ENCODE measurements around the gene S100G. TPM values are rescaled to one million over a fixed set of nuclear protein-coding genes. Genes with fewer than 3 reads are reported as not detected.

S100G gene
- total RNA-seq, 1 donor, result not detected

- Histone ChIP-seq H3K9me3 (ENCODE audit: low read depth, low read length) (no peaks in the 10 kb centered on the region), H3K4me1 (ENCODE audit: insufficient read depth, low read length) (no peaks in the 10 kb centered on the region), H3K4me3 (ENCODE audit: low read length) (no peak overlapping the region), H3K27me3 (ENCODE audit: insufficient read depth, low read length) (no peaks in the 10 kb centered on the region)
Observed at GRCh38 chrX:16635040-16635439, 14.9 kb upstream of the S100G start.

DNA sequence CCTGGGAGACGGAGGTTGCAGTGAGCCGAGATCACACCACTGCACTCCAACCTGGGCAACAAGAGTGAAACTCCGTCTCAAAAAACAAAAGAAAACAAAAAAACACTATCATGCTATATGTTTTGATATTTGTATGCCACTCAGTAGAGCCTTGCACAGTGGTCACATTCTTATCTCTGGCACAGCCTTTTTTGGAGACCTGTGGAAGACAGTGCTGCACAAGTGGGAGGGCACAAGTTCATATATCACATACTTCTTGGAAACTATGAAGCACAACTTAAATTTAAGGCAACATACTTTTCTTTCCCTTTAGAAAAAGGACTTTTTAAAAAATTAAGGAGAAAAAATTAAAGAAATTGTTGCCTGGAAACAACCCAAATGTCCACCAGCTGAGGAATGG lies 14.4 kb upstream of the S100G start:
- Histone ChIP-seq H3K4me1 (ENCODE audit: insufficient read depth, low read length) (no peaks in the 10 kb centered on the region), H3K9me3 (ENCODE audit: low read depth, low read length) (no peaks in the 10 kb centered on the region), H3K27me3 (ENCODE audit: insufficient read depth, low read length) (no peaks in the 10 kb centered on the region), H3K4me3 (ENCODE audit: low read length) (no peak overlapping the region)

DNA sequence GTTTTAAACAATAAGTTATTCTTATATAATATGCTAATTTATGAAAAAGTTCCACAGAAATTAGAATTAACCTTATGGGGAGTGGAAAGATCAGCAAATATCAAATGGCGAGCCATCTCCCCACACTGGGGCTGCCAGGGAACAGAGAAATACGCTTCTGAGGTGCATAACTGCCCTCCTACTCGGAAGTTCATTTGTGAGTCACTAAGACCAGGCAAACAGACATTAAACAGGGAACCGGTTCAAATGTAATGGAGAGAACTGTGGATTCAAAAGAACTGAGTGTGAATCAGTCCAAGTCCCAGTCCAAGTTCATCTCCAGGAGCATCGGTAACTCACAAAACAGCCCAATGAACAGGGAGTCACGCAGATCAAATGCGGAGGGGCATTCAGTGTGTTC lies 11.4 kb upstream of the S100G start:
- H3K4me1 ChIP-seq (ENCODE audit: insufficient read depth, low read length), result no peaks in the 10 kb centered on the region
- H3K4me3 ChIP-seq (ENCODE audit: low read length), result no peak overlapping the region
- H3K27me3 ChIP-seq (ENCODE audit: insufficient read depth, low read length), result no peaks in the 10 kb centered on the region
- no peaks in the 10 kb centered on the region for H3K9me3 ChIP-seq (ENCODE audit: low read depth, low read length)

- Histone ChIP-seq H3K9me3 (ENCODE audit: low read depth, low read length) (no peaks in the 10 kb centered on the region), H3K4me3 (ENCODE audit: low read length) (no peak overlapping the region), H3K27me3 (ENCODE audit: insufficient read depth, low read length) (no peaks in the 10 kb centered on the region), H3K4me1 (ENCODE audit: insufficient read depth, low read length) (no peaks in the 10 kb centered on the region)
Observed at GRCh38 chrX:16639966-16640365, 10.0 kb upstream of the S100G start.

- H3K4me3 ChIP-seq (ENCODE audit: low read length), result no peak overlapping the region
- H3K27me3 ChIP-seq (ENCODE audit: insufficient read depth, low read length), result no peaks in the 10 kb centered on the region
- H3K4me1 ChIP-seq (ENCODE audit: insufficient read depth, low read length), result no peaks in the 10 kb centered on the region
- H3K9me3 ChIP-seq (ENCODE audit: low read depth, low read length), result no peaks in the 10 kb centered on the region
Observed at GRCh38 chrX:16640823-16641222, 9.1 kb upstream of the S100G start.

DNA sequence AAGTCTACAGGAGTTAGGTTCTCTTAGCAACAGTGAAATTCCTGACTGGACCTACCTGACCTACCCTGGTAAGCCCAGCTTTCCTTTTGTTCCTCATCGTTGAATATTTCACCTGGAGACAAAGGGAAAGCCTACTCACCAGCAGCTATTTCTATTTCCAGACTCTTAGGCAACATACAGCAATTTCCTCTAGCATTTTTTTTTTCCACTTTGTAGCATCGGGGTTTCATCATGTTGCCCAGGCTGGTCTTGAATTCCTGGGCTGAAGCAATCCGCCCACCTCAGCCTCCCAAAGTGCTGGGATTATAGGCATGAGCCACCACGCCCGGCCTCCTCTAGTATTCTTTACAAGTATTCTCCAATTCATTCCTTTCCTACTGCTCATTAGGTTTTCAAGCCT lies 6.8 kb upstream of the S100G start:
- Histone ChIP-seq H3K27me3 (ENCODE audit: insufficient read depth, low read length) (no peaks in the 10 kb centered on the region), H3K9me3 (ENCODE audit: low read depth, low read length) (no peaks in the 10 kb centered on the region), H3K4me3 (ENCODE audit: low read length) (no peak overlapping the region), H3K4me1 (ENCODE audit: insufficient read depth, low read length) (no peaks in the 10 kb centered on the region)

DNA sequence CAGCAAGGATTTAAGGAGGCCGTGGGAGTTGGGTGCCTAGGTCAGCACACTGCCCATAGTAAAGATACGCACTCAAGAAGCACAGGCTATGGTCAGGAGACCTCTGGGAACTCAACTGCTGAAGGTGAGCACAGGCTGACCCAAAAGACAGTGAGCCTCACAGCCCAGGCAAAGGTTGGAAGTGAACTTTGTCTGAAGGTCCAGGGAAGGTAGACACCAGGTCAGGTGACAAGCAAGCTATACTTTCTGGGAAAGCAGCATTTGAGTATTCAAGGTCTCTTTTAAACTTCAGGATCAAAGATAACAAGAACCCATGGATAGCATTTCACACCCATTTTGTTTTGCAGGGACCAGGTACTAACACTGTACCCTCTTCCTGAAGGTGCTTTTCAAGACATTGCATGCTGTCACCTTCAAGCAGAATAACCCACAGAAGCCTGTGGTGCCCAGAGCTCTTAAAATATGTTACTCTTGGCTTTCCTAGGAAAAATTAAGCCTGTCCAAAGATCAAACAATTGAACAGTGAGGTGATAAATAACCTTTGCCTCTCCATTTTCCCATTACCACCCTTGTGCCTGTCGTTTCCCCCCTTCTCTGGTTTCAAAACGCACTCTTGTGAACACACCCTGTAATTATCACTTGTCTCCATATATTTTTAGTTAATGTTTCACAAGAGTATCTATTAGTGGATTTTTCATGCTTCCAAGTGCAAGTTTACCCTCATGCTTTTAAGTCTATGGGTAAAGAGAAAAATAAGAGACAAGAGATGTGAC lies 3.4 kb upstream of the S100G start:
- Histone ChIP-seq H3K4me1 (ENCODE audit: insufficient read depth, low read length) (no peaks in the 10 kb centered on the region), H3K27me3 (ENCODE audit: insufficient read depth, low read length) (no peaks in the 10 kb centered on the region), H3K4me3 (ENCODE audit: low read length) (no peak overlapping the region), H3K9me3 (ENCODE audit: low read depth, low read length) (no peaks in the 10 kb centered on the region)

DNA sequence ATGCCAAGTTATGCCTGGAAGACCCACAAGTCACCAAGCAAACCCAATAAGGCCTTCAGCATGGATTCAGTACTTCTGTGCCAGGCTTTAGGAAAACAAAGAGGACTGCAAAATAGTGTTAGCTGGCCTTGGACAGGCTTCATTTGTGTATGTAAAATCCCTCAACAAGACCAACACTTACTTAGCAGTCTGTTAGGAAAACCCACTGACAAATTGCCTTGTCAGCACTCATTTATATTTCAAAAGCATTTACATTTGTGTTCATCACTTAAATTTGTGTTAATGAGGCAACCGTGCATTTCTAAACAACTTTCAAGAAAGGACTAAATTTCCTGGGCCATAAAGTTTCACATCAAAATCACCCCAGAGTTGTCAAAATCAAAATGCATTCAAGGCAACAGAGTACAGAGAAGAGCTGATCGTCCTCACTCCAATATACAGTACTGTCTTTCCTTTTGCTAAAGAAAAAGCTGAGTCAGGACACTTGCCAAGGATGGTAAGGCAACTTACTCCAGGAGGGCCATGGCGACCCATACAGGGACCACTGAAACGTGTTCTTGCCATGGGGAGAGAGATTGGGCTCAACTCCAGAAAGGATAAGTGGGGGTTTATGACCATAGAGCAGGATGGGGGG lies 1.6 kb downstream of the S100G start:
- Histone ChIP-seq H3K4me1 (ENCODE audit: insufficient read depth, low read length) (no peaks in the 10 kb centered on the region), H3K9me3 (ENCODE audit: low read depth, low read length) (no peaks in the 10 kb centered on the region), H3K27me3 (ENCODE audit: insufficient read depth, low read length) (no peaks in the 10 kb centered on the region), H3K4me3 (ENCODE audit: low read length) (no peak overlapping the region)

- no peaks in the 10 kb centered on the region for H3K9me3 ChIP-seq (ENCODE audit: low read depth, low read length)
- no peaks in the 10 kb centered on the region for H3K27me3 ChIP-seq (ENCODE audit: insufficient read depth, low read length)
- no peaks in the 10 kb centered on the region for H3K4me1 ChIP-seq (ENCODE audit: insufficient read depth, low read length)
- H3K4me3 ChIP-seq (ENCODE audit: low read length), result no peak overlapping the region
Observed at GRCh38 chrX:16653424-16653823, 3.5 kb downstream of the S100G start.

DNA sequence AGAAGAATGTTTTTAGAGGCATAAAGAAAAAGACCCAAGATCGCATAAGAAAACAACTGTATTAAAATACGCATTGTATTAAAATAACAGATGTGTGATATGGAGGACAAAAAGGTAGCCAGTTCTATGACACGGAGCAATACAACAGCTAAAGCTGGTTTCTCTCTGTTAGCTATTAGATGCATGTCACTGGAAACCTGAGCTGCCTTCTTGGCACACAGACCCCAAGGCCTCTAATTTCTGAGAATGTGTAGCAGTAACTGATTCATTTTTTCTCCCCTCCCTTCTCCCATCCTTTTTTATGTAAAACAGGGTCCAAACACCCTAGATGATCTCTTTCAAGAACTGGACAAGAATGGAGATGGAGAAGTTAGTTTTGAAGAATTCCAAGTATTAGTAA lies 4.1 kb downstream of the S100G start:
- H3K4me3 ChIP-seq (ENCODE audit: low read length), result no peak overlapping the region
- no peaks in the 10 kb centered on the region for H3K9me3 ChIP-seq (ENCODE audit: low read depth, low read length)
- H3K4me1 ChIP-seq (ENCODE audit: insufficient read depth, low read length), result no peaks in the 10 kb centered on the region

DNA sequence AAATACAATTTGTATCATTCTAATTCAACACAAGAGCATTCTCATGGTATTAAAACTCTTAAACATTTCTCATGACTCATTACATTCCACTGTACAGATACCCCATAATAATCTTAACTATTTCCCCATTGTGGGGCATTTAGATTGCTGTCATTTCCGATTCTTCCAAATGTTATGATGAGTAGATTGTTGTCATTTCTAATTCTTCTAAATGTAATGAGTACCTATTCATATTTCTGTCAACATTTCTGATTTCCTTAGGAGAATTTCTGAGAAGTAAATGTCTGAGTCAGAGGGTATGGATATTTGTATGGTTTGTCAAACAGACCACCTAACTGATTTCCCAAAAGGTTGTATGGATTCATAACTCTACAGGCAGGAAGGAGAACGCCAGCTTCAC lies 8.3 kb downstream of the S100G start:
- no peaks in the 10 kb centered on the region for H3K27me3 ChIP-seq (ENCODE audit: insufficient read depth, low read length)
- H3K9me3 ChIP-seq (ENCODE audit: low read depth, low read length), result no peaks in the 10 kb centered on the region
- no peak overlapping the region for H3K4me3 ChIP-seq (ENCODE audit: low read length)
- no peaks in the 10 kb centered on the region for H3K4me1 ChIP-seq (ENCODE audit: insufficient read depth, low read length)

More for the DNA sequence above, 4.1 kb downstream of the S100G start:
- H3K27me3 ChIP-seq (ENCODE audit: insufficient read depth, low read length), result no peaks in the 10 kb centered on the region

DNA sequence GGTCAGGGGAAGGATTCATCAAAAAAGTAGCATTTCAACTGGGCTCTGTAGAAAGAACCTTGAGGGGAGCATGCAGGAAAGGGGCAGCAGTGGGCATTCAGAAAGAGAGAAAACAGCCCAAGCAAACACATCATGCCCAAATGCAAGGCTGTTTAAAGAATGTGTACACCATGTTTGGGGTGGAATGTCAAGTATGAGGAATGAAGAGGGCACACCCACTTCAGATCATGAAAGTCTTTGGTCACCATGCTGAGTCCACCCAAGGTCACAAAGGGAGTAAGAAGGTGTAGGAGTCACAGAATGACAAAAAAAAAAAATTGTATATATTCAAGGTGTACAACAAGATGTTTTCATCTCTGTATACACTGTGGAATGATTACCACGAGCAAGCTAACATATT lies 9.4 kb downstream of the S100G start:
- Histone ChIP-seq H3K4me3 (ENCODE audit: low read length) (no peak overlapping the region), H3K27me3 (ENCODE audit: insufficient read depth, low read length) (no peaks in the 10 kb centered on the region), H3K9me3 (ENCODE audit: low read depth, low read length) (no peaks in the 10 kb centered on the region), H3K4me1 (ENCODE audit: insufficient read depth, low read length) (no peaks in the 10 kb centered on the region)

DNA sequence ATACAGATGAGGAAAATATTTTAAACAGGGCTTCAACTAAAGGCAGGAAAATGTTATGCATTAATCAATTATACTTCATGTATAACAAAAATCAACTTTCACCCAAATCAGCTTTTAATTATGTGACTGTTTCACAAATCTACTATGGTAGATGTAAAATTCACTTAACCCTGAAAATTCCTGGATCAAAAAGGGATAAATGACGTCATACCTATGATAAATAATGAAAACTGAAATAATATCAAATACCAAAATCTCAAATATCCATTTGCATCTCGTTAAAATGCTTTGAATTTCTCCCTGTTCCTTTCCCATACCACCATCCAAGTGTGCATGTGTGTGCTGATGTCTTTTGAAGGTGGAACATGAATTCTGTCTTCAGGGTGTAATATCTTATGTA lies 11.5 kb downstream of the S100G start:
- Histone ChIP-seq H3K4me1 (ENCODE audit: insufficient read depth, low read length) (no peaks in the 10 kb centered on the region), H3K4me3 (ENCODE audit: low read length) (no peak overlapping the region), H3K27me3 (ENCODE audit: insufficient read depth, low read length) (no peaks in the 10 kb centered on the region), H3K9me3 (ENCODE audit: low read depth, low read length) (no peaks in the 10 kb centered on the region)

- H3K27me3 ChIP-seq (ENCODE audit: insufficient read depth, low read length), result no peaks in the 10 kb centered on the region
- no peaks in the 10 kb centered on the region for H3K4me1 ChIP-seq (ENCODE audit: insufficient read depth, low read length)
- H3K4me3 ChIP-seq (ENCODE audit: low read length), result no peak overlapping the region
Observed at GRCh38 chrX:16662402-16662801, 12.4 kb downstream of the S100G start.

GRCh38 chrX:16664074-16664473 lies 14.1 kb downstream of the S100G start:
- H3K4me3 ChIP-seq (ENCODE audit: low read length), result no peak overlapping the region
- H3K9me3 ChIP-seq (ENCODE audit: low read depth, low read length), result no peaks in the 10 kb centered on the region
- H3K27me3 ChIP-seq (ENCODE audit: insufficient read depth, low read length), result no peaks in the 10 kb centered on the region
- H3K4me1 ChIP-seq (ENCODE audit: insufficient read depth, low read length), result no peaks in the 10 kb centered on the region

More at GRCh38 chrX:16662402-16662801, 12.4 kb downstream of the S100G start:
- H3K9me3 ChIP-seq (ENCODE audit: low read depth, low read length), result no peaks in the 10 kb centered on the region

GRCh38 chrX:16664626-16665025 lies 14.7 kb downstream of the S100G start:
- no peak overlapping the region for H3K4me3 ChIP-seq (ENCODE audit: low read length)
- H3K9me3 ChIP-seq (ENCODE audit: low read depth, low read length), result no peaks in the 10 kb centered on the region
- no peaks in the 10 kb centered on the region for H3K27me3 ChIP-seq (ENCODE audit: insufficient read depth, low read length)
- H3K4me1 ChIP-seq (ENCODE audit: insufficient read depth, low read length), result no peaks in the 10 kb centered on the region
